ENCODE results near the gene EDAR. TPM values are rescaled to one million over a fixed set of nuclear protein-coding genes. Genes with fewer than 3 reads are reported as not detected.

EDAR gene
- total RNA-seq, 1 donor from 2014 or later, result not detected

DNA sequence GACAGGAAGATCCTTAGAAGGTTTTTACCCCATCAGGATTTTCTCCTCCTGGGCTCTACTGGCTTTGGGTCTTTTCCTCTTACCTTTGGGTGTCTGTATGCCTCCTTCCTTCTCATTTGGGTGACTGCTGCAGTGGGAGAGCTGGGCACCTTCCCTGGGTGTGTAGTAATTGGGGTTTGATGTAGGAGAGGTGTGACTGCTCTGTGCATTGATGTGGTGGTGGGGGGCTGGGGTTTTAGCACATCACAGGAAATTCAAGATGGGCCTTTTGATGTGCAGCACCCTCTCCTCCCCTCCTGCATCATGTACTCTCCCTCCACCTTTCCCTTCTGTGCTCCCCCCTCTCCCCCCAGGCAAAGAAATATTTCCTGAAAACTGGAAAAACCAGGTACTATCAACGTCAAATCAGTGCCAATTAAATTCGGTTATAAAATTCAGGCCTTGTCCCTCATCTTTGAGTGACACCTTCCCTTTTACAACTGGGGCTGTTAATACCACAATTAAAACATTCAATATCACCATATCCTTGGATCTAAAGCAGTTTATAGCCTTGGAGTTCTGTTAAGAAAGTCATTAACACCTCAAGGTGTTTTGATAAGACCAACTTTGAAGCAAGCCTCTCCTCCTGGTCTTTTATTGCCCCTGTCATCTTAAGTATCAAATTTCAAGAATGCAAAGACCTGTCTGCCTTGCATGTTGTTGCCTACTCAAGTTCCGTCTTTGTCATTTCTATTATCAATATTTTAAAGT lies 23.3 kb downstream of the EDAR start:
- Mint-ChIP-seq H3K36me3 (ENCODE audit: unreplicated experiment) (no peaks in the 10 kb centered on the region), H3K27me3 (ENCODE audit: unreplicated experiment) (no peaks in the 10 kb centered on the region), H3K9me3 (ENCODE audit: unreplicated experiment) (no peaks in the 10 kb centered on the region), H3K27ac (ENCODE audit: unreplicated experiment) (no peak overlapping the region), H3K4me3 (ENCODE audit: unreplicated experiment) (no peak overlapping the region), H3K4me1 (ENCODE audit: low read depth, unreplicated experiment) (no peaks in the 10 kb centered on the region)
- DNase-seq, result no peak
- TF ChIP-seq, protein P1, sequence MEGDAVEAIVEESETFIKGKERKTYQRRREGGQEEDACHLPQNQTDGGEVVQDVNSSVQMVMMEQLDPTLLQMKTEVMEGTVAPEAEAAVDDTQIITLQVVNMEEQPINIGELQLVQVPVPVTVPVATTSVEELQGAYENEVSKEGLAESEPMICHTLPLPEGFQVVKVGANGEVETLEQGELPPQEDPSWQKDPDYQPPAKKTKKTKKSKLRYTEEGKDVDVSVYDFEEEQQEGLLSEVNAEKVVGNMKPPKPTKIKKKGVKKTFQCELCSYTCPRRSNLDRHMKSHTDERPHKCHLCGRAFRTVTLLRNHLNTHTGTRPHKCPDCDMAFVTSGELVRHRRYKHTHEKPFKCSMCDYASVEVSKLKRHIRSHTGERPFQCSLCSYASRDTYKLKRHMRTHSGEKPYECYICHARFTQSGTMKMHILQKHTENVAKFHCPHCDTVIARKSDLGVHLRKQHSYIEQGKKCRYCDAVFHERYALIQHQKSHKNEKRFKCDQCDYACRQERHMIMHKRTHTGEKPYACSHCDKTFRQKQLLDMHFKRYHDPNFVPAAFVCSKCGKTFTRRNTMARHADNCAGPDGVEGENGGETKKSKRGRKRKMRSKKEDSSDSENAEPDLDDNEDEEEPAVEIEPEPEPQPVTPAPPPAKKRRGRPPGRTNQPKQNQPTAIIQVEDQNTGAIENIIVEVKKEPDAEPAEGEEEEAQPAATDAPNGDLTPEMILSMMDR (IDR thresholded peaks at IDR 0.05; ENCODE audit: partially characterized antibody, unreplicated experiment), result no peak

DNA sequence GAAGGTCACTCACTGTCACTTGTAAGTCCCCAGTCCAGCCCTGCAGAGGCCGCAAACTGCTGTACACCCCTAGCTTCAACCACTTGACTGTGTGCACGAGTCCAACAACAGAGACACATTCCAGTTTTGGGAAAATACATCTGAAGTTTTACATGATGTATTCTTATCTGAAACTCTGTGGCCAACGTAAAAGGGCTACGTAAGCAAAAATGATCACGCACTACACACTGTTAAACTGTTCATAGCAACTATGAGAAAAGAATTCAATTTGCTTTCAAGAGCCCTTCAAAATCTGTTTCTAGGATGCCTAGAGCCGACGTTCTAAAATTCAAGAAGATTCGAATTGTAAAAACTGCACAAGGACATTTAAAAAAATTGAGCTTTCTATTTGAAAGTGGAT lies 26.0 kb downstream of the EDAR start:
- no peaks in the 10 kb centered on the region for H3K27me3 Mint-ChIP-seq (ENCODE audit: unreplicated experiment)
- H3K9me3 Mint-ChIP-seq (ENCODE audit: unreplicated experiment), result no peaks in the 10 kb centered on the region
- H3K27ac Mint-ChIP-seq (ENCODE audit: unreplicated experiment), result no peak overlapping the region
- no peak for DNase-seq
- H3K4me3 Mint-ChIP-seq (ENCODE audit: unreplicated experiment), result no peak overlapping the region
- TF ChIP-seq, protein P1 (IDR thresholded peaks at IDR 0.05; ENCODE audit: partially characterized antibody, unreplicated experiment), result no peak
- no peaks in the 10 kb centered on the region for H3K4me1 Mint-ChIP-seq (ENCODE audit: low read depth, unreplicated experiment)
- H3K36me3 Mint-ChIP-seq (ENCODE audit: unreplicated experiment), result no peaks in the 10 kb centered on the region

DNA sequence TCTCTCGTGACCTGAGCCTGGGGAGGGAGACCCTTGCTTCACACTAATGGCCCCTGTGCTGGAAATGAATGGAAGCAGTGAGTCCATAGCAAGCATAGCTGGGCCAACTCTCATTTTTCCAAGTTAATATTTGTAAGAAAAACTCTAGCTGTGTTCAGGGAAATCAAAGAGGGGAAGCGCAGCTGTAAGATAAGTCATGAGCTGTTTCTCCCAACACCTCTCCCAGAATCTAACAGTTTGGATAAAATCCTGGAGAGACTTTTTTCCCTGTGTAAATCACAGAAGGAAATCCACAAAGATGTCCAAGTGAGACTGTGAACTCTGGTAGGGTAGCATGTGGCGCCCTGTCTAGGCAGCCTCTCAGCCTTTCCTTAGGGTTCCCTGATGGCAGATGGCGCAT lies 27.2 kb downstream of the EDAR start:
- Mint-ChIP-seq H3K4me1 (ENCODE audit: low read depth, unreplicated experiment) (no peaks in the 10 kb centered on the region), H3K9me3 (ENCODE audit: unreplicated experiment) (no peaks in the 10 kb centered on the region), H3K27me3 (ENCODE audit: unreplicated experiment) (no peaks in the 10 kb centered on the region), H3K4me3 (ENCODE audit: unreplicated experiment) (no peak overlapping the region), H3K27ac (ENCODE audit: unreplicated experiment) (no peak overlapping the region), H3K36me3 (ENCODE audit: unreplicated experiment) (no peaks in the 10 kb centered on the region)
- DNase-seq, result no peak
- TF ChIP-seq, protein P1 (IDR thresholded peaks at IDR 0.05; ENCODE audit: partially characterized antibody, unreplicated experiment), result no peak

DNA sequence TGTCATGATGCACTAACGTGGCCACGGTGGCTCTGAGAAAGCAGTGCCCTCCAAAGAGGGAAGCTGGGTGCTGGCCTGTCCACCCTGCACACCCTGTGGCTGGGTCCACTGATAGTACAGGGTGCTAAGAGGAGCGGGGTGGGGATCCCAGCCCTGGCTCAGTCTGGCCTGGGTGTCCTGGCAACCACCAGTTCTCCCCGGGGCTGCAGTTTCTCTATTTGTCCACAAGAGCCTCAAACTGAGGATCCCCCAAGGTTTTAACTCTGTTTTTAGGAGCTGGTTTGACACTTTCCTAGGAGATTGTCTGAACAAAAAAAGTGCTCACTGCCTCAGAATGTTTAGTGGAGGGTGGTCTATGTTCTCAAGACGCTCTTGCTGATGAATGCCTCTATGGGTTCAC lies 29.0 kb downstream of the EDAR start:
- H3K36me3 Mint-ChIP-seq (ENCODE audit: unreplicated experiment), result no peaks in the 10 kb centered on the region
- DNase-seq, result no peak
- no peaks in the 10 kb centered on the region for H3K4me1 Mint-ChIP-seq (ENCODE audit: low read depth, unreplicated experiment)
- no peaks in the 10 kb centered on the region for H3K9me3 Mint-ChIP-seq (ENCODE audit: unreplicated experiment)
- TF ChIP-seq, protein P1 (IDR thresholded peaks at IDR 0.05; ENCODE audit: partially characterized antibody, unreplicated experiment), result no peak
- no peak overlapping the region for H3K27ac Mint-ChIP-seq (ENCODE audit: unreplicated experiment)
- no peaks in the 10 kb centered on the region for H3K27me3 Mint-ChIP-seq (ENCODE audit: unreplicated experiment)
- no peak overlapping the region for H3K4me3 Mint-ChIP-seq (ENCODE audit: unreplicated experiment)

DNA sequence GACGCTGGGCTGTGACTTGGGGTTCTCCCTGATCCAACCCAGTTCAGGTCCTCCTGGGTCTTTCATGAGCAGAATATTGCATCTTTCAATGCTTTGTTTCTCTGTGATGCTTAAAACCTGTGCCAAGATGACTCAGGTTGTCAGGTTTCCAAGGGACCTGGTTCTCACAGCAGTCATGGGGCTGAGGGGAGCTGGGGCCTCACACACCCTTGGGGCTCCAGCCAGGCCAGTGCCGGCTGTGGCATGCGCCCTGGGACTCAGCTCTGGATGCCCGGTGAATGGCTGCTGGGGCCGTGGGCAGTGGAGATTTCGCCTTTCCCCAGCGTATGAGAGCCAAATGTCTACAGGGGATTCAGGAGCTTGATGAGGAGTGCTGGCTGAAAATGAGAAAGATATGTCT lies 29.6 kb downstream of the EDAR start:
- TF ChIP-seq, protein P1 (IDR thresholded peaks at IDR 0.05; ENCODE audit: partially characterized antibody, unreplicated experiment), result no peak
- H3K9me3 Mint-ChIP-seq (ENCODE audit: unreplicated experiment), result no peaks in the 10 kb centered on the region
- H3K4me3 Mint-ChIP-seq (ENCODE audit: unreplicated experiment), result no peak overlapping the region
- H3K4me1 Mint-ChIP-seq (ENCODE audit: low read depth, unreplicated experiment), result no peaks in the 10 kb centered on the region
- H3K27me3 Mint-ChIP-seq (ENCODE audit: unreplicated experiment), result no peaks in the 10 kb centered on the region
- no peak for DNase-seq
- no peak overlapping the region for H3K27ac Mint-ChIP-seq (ENCODE audit: unreplicated experiment)
- H3K36me3 Mint-ChIP-seq (ENCODE audit: unreplicated experiment), result no peaks in the 10 kb centered on the region

Data from glutamatergic neuron (in vitro differentiated cells).